AG04449 (cell line): ENCODE data around the gene TSHB.
"Not testable (repeated sequence)": the region's sequence is repeated elsewhere in the genome, so short reads cannot be mapped to it uniquely, and the experiment has no call there.

ENCODE experiments used
- CTCF ChIA-PET: fragments of 350-600 bp; formaldehyde crosslinking; extraction: SDS; loops from one replicate; lab custom pipeline; 2021; ENCODE audit warnings: antibody characterized with exemption; lab: Yijun Ruan, JAX
- POLR2A ChIA-PET: fragments of 400-600, 350-600 bp; formaldehyde crosslinking; extraction: SDS; loops from one replicate; lab custom pipeline; 2020; ENCODE audit warnings: antibody characterized with exemption, inconsistent platforms; lab: Yijun Ruan, JAX
- DNase-seq: peaks from one replicate; pipeline ENCODE4 v3.0.0-alpha.2; 2010; ENCODE audit warnings: low read depth, low spot score
- H3K4me3 ChIP-seq: 2 replicates; pipeline ENCODE4 v1.5.1; 2011; ENCODE audit warnings: low read depth, mild to moderate bottlenecking, control low read depth, low read length
- CTCF ChIP-seq: IDR thresholded peaks from one replicate; pipeline ENCODE4 v1.5.1; 2011; ENCODE audit warnings: mild to moderate bottlenecking, moderate library complexity, low read length, control low read depth, inconsistent platforms; ENCODE audit not compliant: insufficient read depth; ENCODE audit errors: missing control alignments

TSHB gene

GRCh38 chr1:115012006-115012405, 17.6 kb upstream of the TSHB start:
- DNase-seq = no peak
- TF ChIP-seq CTCF = no peak
- ChIA-PET CTCF (no interaction called here), POLR2A (no interaction called here)
- H3K4me3 ChIP-seq = no peak overlapping the region

GRCh38 chr1:115012434-115012833, 17.2 kb upstream of the TSHB start:
- POLR2A ChIA-PET = no interaction called here
- CTCF ChIA-PET = no interaction called here

GRCh38 chr1:115013792-115014191, 15.8 kb upstream of the TSHB start:
- POLR2A ChIA-PET = no interaction called here
- no peak for DNase-seq
- H3K4me3 ChIP-seq = no peak overlapping the region
- CTCF ChIA-PET = no interaction called here
- TF ChIP-seq CTCF = no peak

More at GRCh38 chr1:115012434-115012833, 17.2 kb upstream of the TSHB start:
- no peak for TF ChIP-seq CTCF
- DNase-seq = no peak
- no peak overlapping the region for H3K4me3 ChIP-seq

- H3K4me3 ChIP-seq, DNase-seq, POLR2A ChIA-PET, CTCF ChIA-PET: not testable (repeated sequence)
These were observed 10.1 kb upstream of the TSHB start for GRCh38 chr1:115019549-115019948.

- no peak for DNase-seq
- TF ChIP-seq CTCF = no peak
- no peak overlapping the region for H3K4me3 ChIP-seq
- ChIA-PET POLR2A (no interaction called here), CTCF (interaction anchor here (3.3 kb wide), 1 partner anchor 32 kb away, joined by 11 read pairs; no protein-coding TSS in a partner anchor)
These were observed 8.5 kb upstream of the TSHB start for GRCh38 chr1:115021145-115021544.

GRCh38 chr1:115023593-115023992, 6.0 kb upstream of the TSHB start:
- H3K4me3 ChIP-seq = no peak overlapping the region
- no peak for DNase-seq
- no peak for TF ChIP-seq CTCF
- ChIA-PET CTCF (interaction anchor here (3.3 kb wide), 1 partner anchor 30 kb away, joined by 11 read pairs; no protein-coding TSS in a partner anchor), POLR2A (no interaction called here)

- DNase-seq = no peak
- H3K4me3 ChIP-seq = no peak overlapping the region
- ChIA-PET CTCF (interaction anchor here (2.0 kb wide), 1 partner anchor 21 kb away, joined by 9 read pairs; no protein-coding TSS in a partner anchor), POLR2A (no interaction called here)
- no peak for TF ChIP-seq CTCF
These were observed 2.0 kb downstream of the TSHB start for GRCh38 chr1:115031595-115031994.
